GF-D8 (cell line): Measurements from ENCODE around the gene LHFPL6.

Experiments
- DNase-seq: peaks from one replicate; lab custom pipeline; 2025; lab: John Stamatoyannopoulos, UW

The LHFPL6 gene

DNA sequence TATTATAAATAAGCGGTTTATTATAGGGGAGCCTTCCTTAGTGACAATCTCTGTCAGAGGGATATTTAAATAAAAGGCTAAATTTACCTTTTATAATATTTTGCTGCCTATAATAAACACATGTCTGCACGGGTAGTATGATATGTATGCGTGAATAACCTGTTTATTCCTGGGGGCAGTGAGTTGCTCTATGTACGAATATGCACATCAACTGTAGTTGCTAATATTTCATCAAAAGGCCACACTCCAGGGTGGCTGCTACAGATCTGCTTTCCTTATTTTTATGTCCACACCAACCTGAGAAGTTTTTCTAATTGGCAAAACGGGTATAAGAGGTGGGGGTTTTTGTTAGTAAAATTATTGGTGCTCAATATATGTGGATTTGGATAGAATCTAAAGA, 192.0 kb downstream of the LHFPL6 start:
- no peak for DNase-seq

DNA sequence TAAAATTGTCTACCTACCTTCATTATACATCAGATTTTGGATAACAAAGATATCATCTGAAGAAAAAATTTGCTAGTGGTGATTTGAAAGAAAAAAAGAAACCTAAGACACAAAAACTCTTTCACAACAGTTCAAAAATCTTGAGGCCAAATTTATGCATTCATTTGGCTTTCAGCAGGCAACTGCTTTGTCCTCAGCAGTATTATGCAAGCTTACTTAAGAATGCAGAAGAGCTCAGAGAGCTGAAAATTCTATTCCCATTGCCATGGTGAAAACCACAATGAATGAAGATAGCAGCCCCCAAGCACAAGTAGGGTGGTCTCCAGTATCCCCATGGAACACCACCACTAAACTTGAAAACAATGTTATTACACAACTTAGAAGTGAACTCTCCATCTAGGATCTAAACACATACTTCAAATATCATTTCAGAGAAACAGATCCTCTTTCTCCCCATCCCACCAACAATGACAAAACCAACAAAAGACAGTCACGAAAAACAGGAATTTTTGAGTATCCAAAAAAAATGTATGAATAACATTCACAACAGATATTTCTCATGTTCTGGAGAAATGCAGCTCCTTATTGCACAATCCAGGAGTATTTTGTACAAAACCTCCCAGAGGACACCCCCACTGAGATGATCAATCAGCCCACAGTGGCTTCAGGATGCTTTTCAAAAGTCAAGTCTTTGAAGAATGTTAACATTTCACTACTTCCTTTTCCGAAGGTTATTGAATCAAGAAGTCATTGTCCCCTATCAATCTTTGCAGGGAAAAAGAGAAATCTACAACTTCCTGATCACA, 192.7 kb downstream of the LHFPL6 start:
- no peak for DNase-seq

DNA sequence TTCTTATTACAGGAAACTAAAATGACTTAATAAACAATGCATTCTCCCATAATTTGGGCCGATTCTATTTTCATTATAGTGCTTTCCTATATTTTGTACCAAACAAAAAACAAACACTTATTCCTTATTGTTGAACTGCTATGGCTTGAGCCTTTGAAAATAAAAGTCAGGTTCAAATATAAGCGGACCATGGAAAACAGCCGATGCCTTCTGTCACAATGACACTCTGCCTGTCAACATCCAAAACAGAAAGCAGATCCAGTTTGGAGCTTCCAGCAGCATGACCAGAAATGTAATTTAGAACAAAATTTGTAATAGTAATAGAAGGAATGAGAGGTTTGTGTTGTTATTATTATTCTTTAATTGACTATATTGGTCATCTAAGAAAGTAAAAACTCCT, 194.5 kb downstream of the LHFPL6 start:
- DNase-seq = no peak

- DNase-seq = no peak
Measured at GRCh38 chr13:39407786-39408185, 195.2 kb downstream of the LHFPL6 start.

GRCh38 chr13:39407138-39407537, 195.9 kb downstream of the LHFPL6 start:
- DNase-seq = no peak

GRCh38 chr13:39406688-39407087, 196.3 kb downstream of the LHFPL6 start:
- no peak for DNase-seq

DNA sequence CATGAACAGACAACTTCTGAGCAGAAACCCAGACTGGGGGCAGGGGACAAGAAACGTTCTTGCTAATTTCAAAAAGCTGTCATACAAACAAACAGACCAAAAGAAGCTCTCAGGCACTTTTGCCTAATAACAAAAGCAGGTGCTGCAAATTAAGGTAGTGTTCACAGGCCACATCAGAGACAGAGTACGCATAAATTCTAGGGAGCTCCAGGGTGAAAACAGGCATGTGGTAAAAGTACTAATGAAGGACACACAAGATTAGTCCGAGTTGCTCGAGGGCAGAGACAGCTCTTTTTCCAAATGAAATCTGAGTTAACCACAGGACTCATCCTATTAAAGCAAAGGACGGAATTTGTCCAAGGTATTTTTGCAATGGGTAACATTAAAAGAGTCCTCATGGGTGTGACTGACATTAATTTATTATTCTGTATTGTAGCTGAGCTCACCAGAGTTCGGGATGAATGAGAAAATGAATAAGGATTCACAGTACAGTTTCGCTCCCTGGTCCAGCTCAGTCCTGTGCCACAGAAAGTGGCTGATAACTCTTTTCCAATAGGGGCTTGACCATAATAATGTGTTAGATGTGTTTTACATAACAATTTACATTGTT, 197.3 kb downstream of the LHFPL6 start:
- no peak for DNase-seq

DNA sequence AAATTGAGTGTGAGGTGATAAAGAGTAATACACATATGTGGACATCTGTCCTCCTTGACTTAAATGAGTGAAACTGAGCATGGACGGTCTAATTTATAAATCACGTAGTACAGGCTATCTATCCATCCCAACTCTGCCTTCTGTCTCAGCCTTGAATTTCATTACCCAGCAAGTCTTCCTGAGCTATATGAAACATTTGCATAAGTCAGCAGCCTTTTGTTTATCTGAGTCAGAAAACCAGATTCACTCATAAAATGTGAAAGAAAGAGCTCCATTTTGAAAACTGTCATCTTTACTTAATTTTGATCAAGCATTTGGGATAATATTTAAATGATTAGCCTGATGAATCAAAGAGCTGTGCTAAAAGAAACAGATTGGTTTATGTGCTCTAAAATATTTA, 197.9 kb downstream of the LHFPL6 start:
- no peak for DNase-seq

DNA sequence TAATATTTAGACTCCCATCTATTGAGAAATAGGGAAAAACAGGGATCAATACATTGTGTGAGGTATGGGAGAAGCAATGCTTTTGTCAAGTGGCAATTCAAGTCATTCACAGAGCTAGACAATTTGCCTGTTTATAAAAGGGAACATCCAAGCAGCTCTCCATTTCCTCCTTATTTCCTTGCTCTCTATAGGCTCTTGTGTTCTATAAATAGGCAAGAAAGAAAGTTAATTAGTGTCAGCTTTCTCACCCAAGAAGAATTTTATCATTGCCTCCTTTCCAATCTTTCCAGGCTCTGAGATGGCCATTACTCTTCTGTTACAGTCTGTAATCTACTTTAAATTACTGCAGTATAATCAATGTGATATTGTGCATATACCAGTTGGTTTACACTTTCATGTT, 199.9 kb downstream of the LHFPL6 start:
- DNase-seq = no peak

GRCh38 chr13:39402221-39402970, 200.6 kb downstream of the LHFPL6 start:
- DNase-seq = no peak

- peak; percentile 83 for DNase-seq
Measured at GRCh38 chr13:39401756-39402155, 201.2 kb downstream of the LHFPL6 start.

GRCh38 chr13:39401046-39401705, 201.8 kb downstream of the LHFPL6 start:
- DNase-seq = no peak

DNA sequence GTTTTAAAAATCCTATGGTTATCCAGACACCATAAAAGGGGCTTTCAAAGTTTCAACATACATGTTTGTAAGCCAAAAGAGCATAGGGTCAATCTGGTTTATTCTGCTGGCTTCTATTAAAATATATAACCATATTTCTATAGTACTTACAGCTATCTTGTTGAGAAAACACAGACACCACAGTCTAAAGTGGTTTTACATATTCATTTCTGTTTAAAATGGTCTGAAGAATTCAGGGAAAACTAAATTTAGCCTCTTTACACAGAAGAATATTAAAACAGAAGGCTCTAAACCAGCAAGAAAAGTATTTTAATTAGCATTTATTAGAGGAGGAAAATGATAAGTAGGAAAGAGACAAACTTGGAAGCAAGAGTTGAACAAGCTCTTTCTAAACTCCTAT, 203.9 kb downstream of the LHFPL6 start:
- no peak for DNase-seq

DNA sequence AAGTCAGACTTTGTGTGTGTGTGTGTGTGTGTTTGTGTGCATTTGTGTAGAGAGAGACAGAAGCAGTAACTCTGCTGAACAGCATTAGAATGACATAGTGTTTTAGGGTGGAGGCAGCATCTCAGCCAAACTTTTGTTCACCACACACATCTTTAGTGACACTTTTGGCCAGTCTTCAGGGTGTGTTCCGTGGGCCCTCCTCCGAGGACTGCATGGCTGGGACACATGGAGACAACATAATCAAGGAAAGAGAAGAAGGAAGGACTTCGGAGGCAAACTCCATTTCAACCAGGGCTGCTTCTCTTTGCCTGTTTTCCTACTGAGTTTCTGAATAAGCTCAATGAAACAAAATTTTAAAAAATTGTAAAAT, 205.1 kb downstream of the LHFPL6 start:
- DNase-seq = no peak

DNA sequence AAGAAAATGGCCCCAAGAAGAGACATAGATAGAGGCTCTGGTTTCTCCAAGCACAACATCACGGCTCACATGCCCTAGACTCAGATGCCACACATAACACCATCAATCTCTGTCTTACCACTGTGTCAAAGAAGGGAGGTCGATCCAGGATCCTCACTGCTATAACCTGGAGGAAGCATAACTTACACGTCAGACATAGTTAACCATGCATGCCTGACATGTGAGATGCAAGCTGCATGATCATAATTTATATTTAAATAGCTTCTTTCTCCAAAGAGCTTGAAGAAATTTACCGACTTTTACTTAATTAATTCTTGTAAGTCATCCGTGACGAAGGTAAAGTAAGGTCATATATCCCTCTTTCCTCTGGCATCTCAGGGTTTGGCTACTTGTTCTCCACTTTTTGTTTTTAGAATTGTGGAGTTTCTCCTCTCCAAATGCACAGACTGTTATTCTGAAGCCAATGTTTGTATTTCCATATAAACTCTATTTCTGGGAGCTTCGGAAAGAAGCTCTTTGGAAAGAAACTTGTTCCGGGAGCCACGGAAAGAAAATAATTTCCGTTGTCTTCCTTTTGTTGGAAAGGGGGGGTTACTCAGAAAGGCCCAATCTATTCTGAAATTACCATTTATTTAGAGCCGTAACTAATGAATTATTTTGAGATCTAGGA, 205.6 kb downstream of the LHFPL6 start:
- DNase-seq = no peak

- DNase-seq = no peak
Measured at GRCh38 chr13:39394796-39395678, 208.0 kb downstream of the LHFPL6 start.

GRCh38 chr13:39391761-39392160, 211.2 kb downstream of the LHFPL6 start:
- DNase-seq = no peak

DNA sequence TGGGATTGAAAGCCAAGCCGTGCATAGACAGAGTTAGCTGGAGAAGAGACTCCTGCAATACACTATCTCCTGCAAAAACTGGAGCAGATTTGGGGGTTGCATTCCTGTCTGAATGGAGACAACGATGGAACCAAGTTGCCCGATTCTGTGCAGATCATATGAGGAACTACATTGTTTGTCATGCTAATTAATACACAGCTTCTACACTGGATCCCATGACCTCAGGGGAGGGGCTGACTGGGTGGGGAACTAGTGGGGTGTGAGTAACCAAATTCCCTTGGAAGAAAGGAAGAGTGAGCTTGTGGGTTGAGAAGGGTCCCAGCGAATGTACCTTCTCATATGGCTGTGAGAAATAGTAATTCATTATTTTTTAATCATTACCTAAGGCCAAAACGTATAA, 214.0 kb downstream of the LHFPL6 start:
- DNase-seq = no peak

DNA sequence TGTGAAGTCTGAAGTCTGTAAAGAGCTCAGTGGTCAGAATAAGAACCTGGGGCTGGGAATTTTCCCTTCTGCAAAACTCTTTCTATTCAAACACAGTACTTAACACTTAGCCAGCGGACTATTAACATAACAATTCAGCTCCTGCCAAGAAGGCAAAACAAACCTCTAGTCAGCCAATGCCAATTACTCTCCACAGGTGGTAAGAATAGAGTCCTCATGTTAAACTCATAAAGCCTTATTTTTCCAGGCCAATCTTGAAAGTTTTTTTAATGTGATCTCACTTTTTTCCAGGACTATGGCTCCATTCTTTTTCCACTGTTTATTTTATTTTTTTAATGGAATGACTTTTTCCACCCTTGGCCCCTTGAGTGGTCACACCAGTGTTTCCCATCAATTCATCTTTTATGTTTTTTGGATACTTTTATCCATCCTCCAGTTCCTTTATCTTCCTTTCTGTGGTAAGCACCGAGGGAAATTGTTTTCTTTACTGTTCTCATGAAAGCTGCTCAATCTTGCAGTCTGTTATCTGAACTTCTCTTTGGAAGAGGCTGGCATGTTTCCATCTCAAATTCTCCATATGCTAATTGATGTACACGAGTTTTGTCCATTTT, 217.3 kb downstream of the LHFPL6 start:
- no peak for DNase-seq

DNA sequence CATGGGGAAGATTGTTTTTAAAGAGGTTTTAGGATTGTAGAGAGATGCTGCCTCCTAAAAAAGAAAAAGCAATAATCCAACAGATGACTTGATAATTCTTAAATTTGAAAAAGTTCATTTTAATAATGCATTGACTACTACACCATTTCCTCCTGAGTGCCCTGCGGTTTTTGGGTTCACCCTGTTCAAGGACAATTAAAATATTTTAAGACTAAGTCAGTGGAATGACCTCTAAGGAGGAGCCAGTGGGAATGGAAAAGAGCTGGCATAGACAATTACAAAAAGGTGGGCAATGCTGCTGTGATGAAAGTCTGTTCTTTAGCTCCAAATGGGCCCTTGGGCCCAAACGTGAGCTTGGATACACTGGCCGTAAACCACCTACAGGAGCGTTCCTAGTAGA, 217.8 kb downstream of the LHFPL6 start:
- DNase-seq = no peak

DNA sequence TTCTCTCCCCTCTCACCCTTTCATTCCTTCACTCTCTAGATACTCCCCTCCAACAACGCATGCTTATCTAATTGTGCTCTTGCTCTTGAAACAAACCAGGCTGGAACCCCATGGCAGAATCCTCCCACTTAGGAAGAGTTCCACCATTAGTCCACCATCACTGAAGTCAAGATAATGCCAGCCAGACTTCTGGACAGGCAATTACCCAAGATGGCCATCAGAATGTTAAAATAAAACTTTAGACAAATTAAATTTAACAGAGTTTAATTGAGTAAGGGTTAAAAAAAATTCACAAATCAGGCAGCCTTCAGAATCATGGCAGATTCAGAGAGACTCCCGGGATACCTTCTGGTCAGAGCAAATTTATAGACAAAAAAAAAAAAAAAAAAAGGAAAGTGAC, 221.5 kb downstream of the LHFPL6 start:
- DNase-seq = no peak
